Coronary artery (tissue), 2 donors: ENCODE measurements around the gene ERC1.
A peak's percentile ranks its signal among the peaks of the same experiment; 100 is the strongest.

Experiments
- DNase-seq: peaks from one replicate; pipeline ENCODE4 v3.0.0-alpha.2; 2017; ENCODE audit warnings: low spot score
- H3K27ac ChIP-seq, 2 donors: fragments of 200-600 bp; sonication (generic); one replicate each; pipeline ENCODE4 v1.5.1; 2016 to 2019
- H3K4me3 ChIP-seq: fragments of 200-600 bp; sonication (generic); 2 replicates; pipeline ENCODE4 v1.5.1; 2016; ENCODE audit warnings: mild to moderate bottlenecking, moderate library complexity
- CTCF ChIP-seq: fragments of 200-600 bp; sonication (generic); IDR thresholded peaks from one replicate; pipeline ENCODE4 v1.5.1; 2019; ENCODE audit warnings: antibody characterized with exemption

The ERC1 gene

DNA sequence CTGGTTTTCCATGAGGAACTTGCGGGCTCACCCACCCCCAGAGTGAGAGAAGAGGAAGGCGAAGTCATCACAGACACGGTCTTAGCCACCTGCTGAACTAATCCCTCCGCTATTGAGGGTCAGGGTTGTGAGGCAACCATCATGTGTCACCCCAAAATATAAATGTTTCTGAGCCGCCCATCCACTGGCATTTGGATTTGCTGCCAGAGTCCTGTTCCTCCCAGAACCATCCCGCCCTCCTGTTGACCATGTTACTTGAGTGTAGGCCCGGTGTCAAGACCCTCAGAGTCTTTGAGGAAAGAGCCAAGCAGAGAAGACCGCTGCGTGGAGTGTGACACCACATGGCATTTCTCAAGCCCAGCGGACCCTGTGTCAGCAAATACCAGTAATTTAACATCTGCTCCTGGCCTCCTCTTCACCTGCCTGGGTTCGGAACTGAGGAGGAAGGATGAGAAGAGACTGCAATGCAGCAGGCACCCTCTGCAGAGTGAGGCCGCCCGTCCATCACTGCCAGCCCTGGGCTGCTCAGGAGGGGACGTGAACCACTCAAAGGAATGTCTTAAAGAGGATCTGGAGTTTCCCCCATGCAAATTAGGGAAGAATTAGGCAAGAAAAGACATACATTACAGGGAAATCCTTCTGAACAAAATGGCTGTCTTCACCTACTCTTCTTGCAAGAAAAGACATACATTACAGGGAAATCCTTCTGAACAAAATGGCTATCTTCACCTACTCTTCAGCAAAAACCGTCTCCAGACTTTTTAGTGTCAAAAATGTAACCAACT, 502.9 kb downstream of the ERC1 start:
- no peak for TF ChIP-seq CTCF
- no peak for DNase-seq
- Histone ChIP-seq H3K4me3 (no peak overlapping the region), H3K27ac (no peak overlapping the region)

- no peak overlapping the region for H3K27ac ChIP-seq
- no peak for TF ChIP-seq CTCF
- no peak for DNase-seq
- H3K4me3 ChIP-seq: no peak overlapping the region
Measured at GRCh38 chr12:1494856-1495255, 503.8 kb downstream of the ERC1 start.

- peak overlapping the region; percentile 58 for H3K4me3 ChIP-seq
- no peak for TF ChIP-seq CTCF
- H3K27ac ChIP-seq: peak overlapping the region; percentile 5 to 50
- DNase-seq: no peak
Measured at GRCh38 chr12:1496162-1496900, 505.3 kb downstream of the ERC1 start.

GRCh38 chr12:1497161-1497560, 506.1 kb downstream of the ERC1 start:
- no peak for TF ChIP-seq CTCF
- no peak overlapping the region for H3K27ac ChIP-seq
- H3K4me3 ChIP-seq: no peak overlapping the region
- no peak for DNase-seq

GRCh38 chr12:1498199-1498740, 507.2 kb downstream of the ERC1 start:
- no peak for DNase-seq
- no peak for TF ChIP-seq CTCF
- Histone ChIP-seq H3K4me3 (no peak overlapping the region), H3K27ac (no peak overlapping the region)

DNA sequence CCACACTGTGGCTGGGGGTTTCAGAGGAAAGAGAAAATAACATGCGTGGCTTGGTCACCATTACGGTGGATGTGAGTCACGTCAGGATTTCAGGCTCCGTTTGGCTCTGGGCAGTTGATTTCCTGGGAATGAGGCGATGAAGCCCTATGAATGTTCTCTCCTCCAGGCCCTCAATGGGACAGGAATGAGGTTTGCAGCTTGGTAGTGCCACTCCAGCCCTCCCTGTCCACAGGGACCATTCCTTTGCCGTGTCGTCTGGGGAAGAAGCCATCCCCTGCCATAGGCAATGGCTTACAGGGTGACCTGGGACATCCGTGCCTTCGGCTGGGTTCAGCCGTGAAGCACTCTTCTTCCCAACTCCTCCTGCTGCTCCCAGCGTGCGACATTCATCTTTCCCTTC, 508.3 kb downstream of the ERC1 start:
- DNase-seq: no peak
- Histone ChIP-seq H3K4me3 (no peak overlapping the region), H3K27ac (no peak overlapping the region)
- no peak for TF ChIP-seq CTCF
